Activated CD4-positive, CD25-positive, alpha-beta regulatory T cell treated with anti-CD3 and anti-CD28 coated beads, Interleukin-2, amount 50 U/mL, for 24 hours (primary cell): ENCODE data around the gene HUS1.
A peak's percentile ranks its signal among the peaks of the same experiment; 100 is the strongest.
"Not testable (repeated sequence)": the region's sequence is repeated elsewhere in the genome, so short reads cannot be mapped to it uniquely, and the experiment has no call there.

Experiments used
- ATAC-seq, 2 donors: fragments of 150-1000 bp; cut with Tn5 transposase; one replicate each; pipeline ENCODE4 v1.10.0; 2021; ENCODE audit warnings: mild to moderate bottlenecking in 1 of 2, moderate library complexity in 1 of 2

HUS1 gene

GRCh38 chr7:47979145-47979831 lies at the start of gene HUS1:
HUS1 (minus strand) TSS chr7:47979615; CDS start chr7:47979519, 96 bp downstream.
- ATAC-seq: peak; percentile 98 to 99

- no peak for ATAC-seq
Observed at GRCh38 chr7:48028938-48029337, 49.5 kb upstream of the HUS1 start, which contains the start of gene SUN3. SUN3 (minus strand) TSS chr7:48029107; CDS start chr7:48028938, 169 bp downstream.

- ATAC-seq: no peak
Observed at GRCh38 chr7:48025624-48026023, 46.2 kb upstream of the HUS1 start.

GRCh38 chr7:48017674-48018073 lies 38.3 kb upstream of the HUS1 start:
- no peak for ATAC-seq

GRCh38 chr7:48016641-48017040 lies 37.2 kb upstream of the HUS1 start:
- ATAC-seq: no peak

DNA sequence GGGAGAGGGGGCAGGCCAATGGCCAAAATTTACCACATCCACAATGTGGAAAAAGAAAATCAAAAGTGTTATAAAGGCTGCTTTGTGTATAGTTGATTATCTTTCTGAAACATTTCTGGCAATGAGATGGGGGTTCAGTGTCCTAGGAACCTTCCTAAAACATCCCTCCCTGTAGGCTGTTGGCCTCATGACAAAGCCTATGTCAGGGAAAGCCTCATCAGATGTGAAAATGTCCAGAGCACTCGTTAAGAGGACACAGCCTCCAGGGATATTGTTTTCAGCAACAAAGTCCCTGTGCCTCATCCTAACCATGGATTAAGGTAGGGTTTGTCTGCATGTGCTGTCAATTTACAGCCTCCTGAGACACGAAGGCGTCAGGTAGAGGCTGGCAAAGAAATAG lies 32.5 kb upstream of the HUS1 start:
- ATAC-seq: no peak

GRCh38 chr7:48011323-48011722 lies 31.9 kb upstream of the HUS1 start:
- no peak for ATAC-seq

DNA sequence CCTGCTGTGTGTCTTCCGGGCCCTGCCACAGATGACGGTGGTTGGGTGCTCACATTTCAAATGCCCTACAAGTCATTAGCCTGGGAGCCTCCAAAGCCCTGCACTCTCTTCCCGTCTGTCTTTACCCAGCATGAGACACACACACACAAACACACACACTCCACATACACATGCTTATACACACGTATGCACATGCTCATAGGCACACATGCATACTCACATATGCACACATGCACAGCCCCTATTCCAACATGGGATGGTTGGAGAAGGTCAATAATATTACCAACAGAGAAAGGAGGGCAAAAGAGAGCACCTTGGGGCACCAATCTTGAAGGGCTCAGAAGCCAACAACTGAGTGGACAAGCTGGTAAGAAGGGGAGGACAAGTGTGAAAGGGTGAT lies 30.5 kb upstream of the HUS1 start:
- no peak for ATAC-seq

GRCh38 chr7:48009257-48009656 lies 29.8 kb upstream of the HUS1 start:
- ATAC-seq: no peak

GRCh38 chr7:48006866-48007265 lies 27.5 kb upstream of the HUS1 start:
- ATAC-seq: no peak

DNA sequence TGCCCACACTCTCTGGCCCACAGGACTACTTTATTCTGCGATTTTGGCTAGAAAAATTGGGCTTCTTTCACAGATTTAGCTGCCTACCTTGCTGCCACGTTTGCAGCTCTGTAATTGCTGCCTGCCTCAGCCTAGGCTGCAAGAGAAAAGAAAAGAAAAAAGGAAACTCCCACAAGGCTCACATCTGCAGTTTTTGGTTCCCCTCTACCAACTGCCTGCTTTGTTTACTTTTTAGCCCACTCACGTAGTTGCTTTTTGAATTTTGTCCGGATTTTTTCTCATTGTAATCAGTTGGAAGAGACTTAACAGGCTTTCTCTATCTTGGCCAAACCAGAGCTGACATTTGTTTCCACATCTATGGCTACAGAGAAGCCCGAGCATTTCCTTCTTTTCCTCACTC lies 25.2 kb upstream of the HUS1 start:
- ATAC-seq: no peak

- ATAC-seq: no peak
Observed at GRCh38 chr7:48004032-48004431, 24.6 kb upstream of the HUS1 start.

GRCh38 chr7:48000164-48000563 lies 20.7 kb upstream of the HUS1 start:
- not testable (repeated sequence) for ATAC-seq

DNA sequence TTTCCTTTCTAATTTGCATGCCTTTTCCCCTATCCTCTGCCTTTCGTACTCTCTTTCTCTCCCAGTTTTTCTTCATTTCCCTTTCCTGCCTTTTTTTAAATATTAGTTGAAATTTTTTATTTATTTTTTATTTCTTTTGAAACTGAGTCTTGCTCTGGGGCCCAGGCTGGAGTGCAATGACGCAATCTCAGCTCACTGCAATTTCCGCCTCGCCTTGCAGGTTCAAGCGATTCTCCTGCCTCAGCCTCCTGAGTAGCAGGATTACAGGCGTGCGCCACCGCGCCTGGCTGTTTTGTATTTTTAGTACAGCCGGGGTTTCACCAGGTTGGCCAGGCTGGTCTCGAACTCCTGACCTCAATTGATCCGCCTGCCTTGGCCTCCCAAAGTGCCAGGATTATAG lies 20.0 kb upstream of the HUS1 start:
- ATAC-seq: no peak

DNA sequence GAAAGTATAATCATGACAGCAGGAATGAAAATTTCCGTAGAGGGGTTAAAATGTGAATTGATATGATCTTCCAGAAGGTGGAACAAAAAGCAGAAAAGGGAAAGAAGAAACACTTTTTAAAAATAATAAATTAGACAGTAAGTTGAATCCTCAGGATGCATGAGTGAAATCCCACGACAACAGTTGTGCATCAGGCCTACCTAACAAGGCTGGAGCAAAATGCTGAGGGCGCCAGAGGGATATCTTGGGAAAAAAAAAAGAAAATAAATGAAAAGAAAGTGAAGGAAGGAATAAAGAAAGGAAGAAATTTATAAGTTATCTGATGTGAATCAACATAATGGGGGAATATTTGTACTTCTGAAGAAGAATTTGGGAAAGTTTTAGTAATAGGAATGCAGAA lies 13.0 kb upstream of the HUS1 start:
- ATAC-seq: no peak

- peak; percentile 97 to 98 for ATAC-seq
Observed at GRCh38 chr7:47991741-47992311, 12.4 kb upstream of the HUS1 start.

DNA sequence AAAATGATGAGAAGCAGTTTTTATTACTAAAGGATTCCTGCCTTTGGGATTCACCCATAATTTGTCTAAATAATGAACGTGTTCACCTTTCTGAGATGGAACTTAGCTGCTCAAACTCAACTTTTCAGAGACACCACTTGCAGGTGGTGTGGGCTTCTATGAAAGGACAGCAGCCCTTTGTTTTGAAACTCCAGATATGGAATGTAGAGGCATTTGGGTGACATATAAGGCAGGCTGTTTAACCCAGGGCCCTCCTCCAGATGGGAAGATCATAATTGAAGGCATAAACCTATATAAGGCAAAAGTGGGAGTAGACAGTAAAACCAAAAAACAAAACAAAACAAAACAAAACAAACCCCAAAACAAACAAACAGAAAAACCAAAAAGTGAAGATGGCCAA lies 11.9 kb upstream of the HUS1 start:
- ATAC-seq: no peak

- no peak for ATAC-seq
Observed at GRCh38 chr7:47990592-47990991, 11.2 kb upstream of the HUS1 start.

DNA sequence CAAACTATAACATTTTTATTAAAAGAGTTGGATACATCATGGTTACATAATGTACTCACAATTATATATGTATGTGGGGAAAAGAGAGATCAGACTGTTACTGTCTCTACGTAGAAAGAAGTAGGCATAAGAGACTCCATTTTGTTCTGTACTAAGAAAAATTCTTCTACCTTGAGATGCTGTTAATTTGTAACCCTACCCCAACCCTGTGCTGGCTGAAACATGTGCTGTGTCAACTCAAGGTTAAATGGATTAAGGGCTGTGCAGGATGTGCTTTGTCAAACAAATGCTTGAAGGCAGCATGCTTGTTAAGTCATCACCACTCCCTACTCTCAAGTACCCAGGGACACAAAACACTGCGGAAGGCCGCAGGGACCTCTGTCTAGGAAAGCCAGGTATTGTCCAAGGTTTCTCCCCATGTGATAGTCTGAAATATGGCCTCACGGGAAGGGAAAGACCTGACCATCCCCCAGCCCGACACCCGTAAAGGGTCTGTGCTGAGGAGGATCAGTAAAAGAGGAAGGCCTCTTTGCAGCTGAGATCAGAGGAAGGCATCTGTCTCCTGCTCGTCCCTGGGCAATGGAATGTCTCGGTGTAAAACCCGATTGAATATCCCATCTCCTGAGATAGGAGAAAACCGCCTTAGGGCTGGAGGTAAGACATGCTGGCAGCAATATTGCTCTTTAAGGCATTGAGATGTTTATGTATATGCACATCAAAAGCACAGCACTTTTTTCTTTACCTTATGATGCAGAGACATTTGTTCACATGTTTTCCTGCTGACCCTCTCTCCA lies 10.4 kb upstream of the HUS1 start:
- ATAC-seq: not testable (repeated sequence)

- ATAC-seq: no peak
Observed at GRCh38 chr7:47988496-47989386, 9.3 kb upstream of the HUS1 start.

DNA sequence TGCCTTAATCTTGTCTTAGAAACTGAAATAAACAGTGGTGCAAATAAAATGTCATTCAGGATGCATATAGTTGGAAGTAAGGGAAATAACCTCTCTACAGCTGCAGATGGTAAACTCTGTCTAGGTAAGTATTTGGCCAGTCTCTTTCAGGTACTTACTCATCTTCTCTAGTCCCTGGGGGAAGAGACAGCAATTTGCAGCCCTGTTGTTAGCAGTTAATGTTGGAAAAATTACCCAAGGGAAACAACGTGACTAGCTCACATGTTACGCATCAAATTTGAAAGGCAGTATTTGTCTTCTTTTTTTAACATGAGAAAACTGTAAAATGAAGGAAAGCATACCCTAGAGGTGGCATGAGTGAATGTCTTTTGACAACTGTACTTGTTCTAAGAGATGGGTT lies 3.2 kb upstream of the HUS1 start:
- ATAC-seq: no peak

GRCh38 chr7:47980648-47981047 lies 1.2 kb upstream of the HUS1 start:
- ATAC-seq: not testable (repeated sequence)

GRCh38 chr7:47979832-47980181 lies 392 bp upstream of the HUS1 start:
- ATAC-seq: no peak
